ENCODE measurements around the gene ZNF101.
"Not testable (repeated sequence)": the region's sequence is repeated elsewhere in the genome, so short reads cannot be mapped to it uniquely, and the experiment has no call there.

Gene ZNF101

GRCh38 chr19:19689023-19689422 is 20.4 kb downstream of the ZNF101 start:
- H3K27ac Mint-ChIP-seq; H3K27me3 Mint-ChIP-seq; intact Hi-C loops (cut with micrococcal nuclease); H3K4me1 Mint-ChIP-seq (ENCODE audit: low read depth); H3K4me3 Mint-ChIP-seq: not testable (repeated sequence)
- Mint-ChIP-seq H3K36me3 (ENCODE audit: low read depth) (peaks cover 16% of the 10 kb centered on the region), H3K9me3 (peaks cover 64% of the 10 kb centered on the region)

- H3K27me3 Mint-ChIP-seq = no peaks in the 10 kb centered on the region
- no peak overlapping the region for H3K4me3 Mint-ChIP-seq
- H3K27ac Mint-ChIP-seq = no peak overlapping the region
- H3K4me1 Mint-ChIP-seq (ENCODE audit: low read depth) = no peaks in the 10 kb centered on the region
- intact Hi-C loops (cut with micrococcal nuclease) = no loop called here
- peaks cover 6% of the 10 kb centered on the region for H3K36me3 Mint-ChIP-seq (ENCODE audit: low read depth)
- peaks cover 64% of the 10 kb centered on the region for H3K9me3 Mint-ChIP-seq
Measured at GRCh38 chr19:19691683-19692082, 23.0 kb downstream of the ZNF101 start.

GRCh38 chr19:19696386-19696785 is 27.7 kb downstream of the ZNF101 start:
- Mint-ChIP-seq H3K4me1 (ENCODE audit: low read depth) (no peaks in the 10 kb centered on the region), H3K27ac (no peak overlapping the region), H3K36me3 (ENCODE audit: low read depth) (no peaks in the 10 kb centered on the region), H3K4me3 (no peak overlapping the region), H3K27me3 (no peaks in the 10 kb centered on the region), H3K9me3 (peaks cover 94% of the 10 kb centered on the region)
- intact Hi-C loops (cut with micrococcal nuclease) = no loop called here

DNA sequence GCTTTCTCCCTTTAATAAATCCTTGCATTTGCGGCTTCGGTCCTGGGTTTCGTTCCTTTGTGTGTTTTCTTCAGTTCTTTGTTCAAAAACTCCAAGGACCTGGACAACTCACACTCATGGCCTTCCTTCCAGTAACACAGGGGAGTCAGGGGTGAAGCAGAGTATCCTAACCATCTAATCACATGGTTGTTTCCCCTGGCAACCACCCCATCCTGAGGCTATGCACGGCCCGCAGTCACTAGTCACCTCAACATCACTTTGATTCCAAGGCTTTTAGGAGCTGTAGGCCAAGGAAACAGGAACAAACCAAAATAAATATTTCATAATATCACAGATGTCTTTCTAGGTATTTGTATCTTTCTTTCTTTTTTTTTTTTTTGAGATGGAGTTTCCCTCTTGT is 28.9 kb downstream of the ZNF101 start:
- intact Hi-C loops (cut with micrococcal nuclease) = no loop called here
- Mint-ChIP-seq H3K4me1 (ENCODE audit: low read depth) (no peaks in the 10 kb centered on the region), H3K4me3 (no peak overlapping the region), H3K27me3 (no peaks in the 10 kb centered on the region), H3K9me3 (peaks cover 99% of the 10 kb centered on the region), H3K36me3 (ENCODE audit: low read depth) (no peaks in the 10 kb centered on the region), H3K27ac (no peak overlapping the region)

- peaks cover 100% of the 10 kb centered on the region for H3K9me3 Mint-ChIP-seq
- intact Hi-C loops (cut with micrococcal nuclease); H3K4me1 Mint-ChIP-seq (ENCODE audit: low read depth); H3K27me3 Mint-ChIP-seq; H3K27ac Mint-ChIP-seq; H3K4me3 Mint-ChIP-seq: not testable (repeated sequence)
- H3K36me3 Mint-ChIP-seq (ENCODE audit: low read depth) = peaks cover 22% of the 10 kb centered on the region
Measured at GRCh38 chr19:19700493-19700892, 31.9 kb downstream of the ZNF101 start.

DNA sequence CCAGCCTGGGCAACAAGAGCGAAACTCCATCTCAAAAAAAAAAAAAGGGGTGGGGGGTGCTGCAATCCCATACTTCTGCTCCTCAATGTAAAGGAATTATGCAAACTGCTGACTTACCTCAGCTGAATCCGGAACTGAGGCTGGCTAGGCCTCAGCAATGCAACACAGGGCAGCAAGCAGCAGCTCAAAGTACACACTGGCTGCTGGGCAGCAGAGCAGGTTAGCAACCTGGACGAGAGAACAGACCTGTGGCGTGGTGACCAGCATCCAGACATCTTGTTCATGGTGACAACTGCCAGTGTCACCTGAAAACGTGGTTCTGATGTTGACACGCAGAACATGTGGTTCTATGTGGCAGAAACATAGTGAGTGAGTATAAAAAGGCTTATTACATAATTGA is 36.2 kb downstream of the ZNF101 start:
- Mint-ChIP-seq H3K36me3 (ENCODE audit: low read depth) (peaks cover 27% of the 10 kb centered on the region), H3K27ac (no peak overlapping the region), H3K4me1 (ENCODE audit: low read depth) (no peaks in the 10 kb centered on the region), H3K9me3 (peaks cover 100% of the 10 kb centered on the region), H3K27me3 (no peaks in the 10 kb centered on the region), H3K4me3 (no peak overlapping the region)
- intact Hi-C loops (cut with micrococcal nuclease) = no loop called here

DNA sequence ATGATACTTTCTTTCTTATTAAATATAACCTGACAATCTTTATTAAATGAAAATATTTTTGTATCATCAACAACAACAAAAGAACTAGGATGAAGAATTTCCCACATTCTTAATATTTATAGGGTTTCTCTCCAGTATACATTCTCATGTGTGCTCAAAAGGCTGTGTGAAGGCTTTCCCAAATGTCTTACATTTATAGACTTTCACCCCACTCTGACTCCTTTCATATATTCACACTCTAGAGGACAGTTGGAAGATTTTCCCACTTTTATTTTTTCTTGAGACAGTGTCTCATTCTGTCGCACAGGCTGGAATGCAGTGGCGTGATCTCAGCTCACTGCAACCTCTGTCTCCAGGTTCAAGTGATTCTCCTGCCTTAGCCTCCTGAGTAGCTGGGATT is 41.9 kb downstream of the ZNF101 start:
- Mint-ChIP-seq H3K4me1 (ENCODE audit: low read depth) (no peaks in the 10 kb centered on the region), H3K4me3 (no peak overlapping the region), H3K36me3 (ENCODE audit: low read depth) (peaks cover 60% of the 10 kb centered on the region), H3K27me3 (no peaks in the 10 kb centered on the region), H3K27ac (no peak overlapping the region), H3K9me3 (peaks cover 77% of the 10 kb centered on the region)
- intact Hi-C loops (cut with micrococcal nuclease) = loop anchor here (10.0 kb wide), 1 partner anchor 104 kb away; no protein-coding TSS in a partner anchor

DNA sequence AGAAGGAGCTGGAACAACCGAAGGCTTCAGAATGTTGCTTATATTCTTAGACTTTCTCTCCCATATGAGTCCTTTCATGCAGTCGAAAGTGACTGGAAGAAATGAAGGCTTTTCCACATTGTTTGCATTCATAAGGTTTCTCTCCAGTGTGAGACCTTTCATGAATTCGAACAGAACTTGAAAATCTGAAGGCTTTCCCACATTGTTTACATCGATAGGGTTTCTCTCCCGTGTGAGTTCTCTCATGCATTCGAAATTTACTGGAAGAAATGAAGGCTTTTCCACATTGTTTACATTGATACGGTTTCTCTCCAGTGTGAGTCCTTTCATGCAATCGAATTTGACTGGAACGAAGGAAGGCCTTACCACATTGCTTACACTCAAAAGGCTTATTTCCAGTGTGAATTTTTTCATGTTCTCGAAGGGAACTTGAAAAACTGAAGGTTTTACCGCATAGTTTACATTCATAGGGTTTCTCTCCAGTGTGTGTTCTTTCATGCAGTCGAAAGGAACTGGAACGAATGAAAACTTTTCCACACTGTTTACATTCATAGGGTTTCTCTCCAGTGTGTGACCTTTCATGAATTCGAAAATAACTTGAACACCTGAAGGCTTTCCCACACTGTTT is 42.8 kb downstream of the ZNF101 start:
- no peaks in the 10 kb centered on the region for H3K4me1 Mint-ChIP-seq (ENCODE audit: low read depth)
- intact Hi-C loops (cut with micrococcal nuclease) = loop anchor here (10.0 kb wide), 1 partner anchor 103 kb away; no protein-coding TSS in a partner anchor
- peaks cover 69% of the 10 kb centered on the region for H3K36me3 Mint-ChIP-seq (ENCODE audit: low read depth)
- H3K27me3 Mint-ChIP-seq = no peaks in the 10 kb centered on the region
- no peak overlapping the region for H3K4me3 Mint-ChIP-seq
- H3K9me3 Mint-ChIP-seq = peaks cover 77% of the 10 kb centered on the region
- no peak overlapping the region for H3K27ac Mint-ChIP-seq

DNA sequence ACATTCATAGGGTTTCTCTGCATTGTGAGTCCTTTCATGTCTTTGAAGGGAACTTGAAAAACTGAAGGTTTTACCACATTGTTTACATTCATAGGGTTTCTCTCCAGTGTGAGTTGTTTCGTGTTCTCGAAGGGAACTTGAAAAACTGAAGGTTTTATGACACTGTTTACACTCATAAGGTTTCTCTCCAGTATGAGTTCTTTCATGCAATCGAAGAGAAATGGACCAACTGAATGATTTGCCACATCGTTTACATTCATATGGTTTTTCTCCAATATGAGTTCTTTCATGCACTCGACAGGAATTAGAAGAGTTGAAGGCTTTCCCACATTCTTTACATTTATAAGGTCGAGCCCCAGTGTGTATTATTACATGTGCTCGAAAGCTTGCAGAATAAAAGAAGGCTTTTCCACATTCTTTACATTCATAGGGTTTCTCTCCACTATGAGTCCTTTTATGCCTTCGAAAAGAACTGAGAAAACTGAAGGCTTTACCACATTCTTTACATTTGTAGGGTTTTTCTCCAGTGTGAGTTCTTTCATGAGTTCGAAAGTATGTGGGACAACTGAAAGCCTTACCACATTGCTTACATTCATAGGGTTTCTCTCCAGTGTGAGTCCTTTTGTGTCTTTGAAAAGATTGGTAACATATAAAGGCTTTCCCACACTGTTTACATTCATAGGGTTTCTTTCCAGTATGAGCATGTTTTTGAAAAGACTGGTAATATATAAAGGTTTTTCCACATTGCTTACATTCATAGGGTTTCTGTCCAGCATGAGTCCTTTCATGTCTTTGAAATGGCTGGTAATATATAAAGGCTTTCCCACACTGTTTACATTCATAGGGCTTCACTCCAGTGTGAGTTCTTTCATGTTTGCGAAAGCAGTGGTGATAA is 43.5 kb downstream of the ZNF101 start:
- Mint-ChIP-seq H3K4me1 (ENCODE audit: low read depth) (no peaks in the 10 kb centered on the region), H3K36me3 (ENCODE audit: low read depth) (peaks cover 77% of the 10 kb centered on the region), H3K4me3 (no peak overlapping the region), H3K27me3 (no peaks in the 10 kb centered on the region), H3K27ac (no peak overlapping the region), H3K9me3 (peaks cover 77% of the 10 kb centered on the region)
- intact Hi-C loops (cut with micrococcal nuclease) = loop anchor here (10.0 kb wide), 1 partner anchor 103 kb away; no protein-coding TSS in a partner anchor

- no peak overlapping the region for H3K27ac Mint-ChIP-seq
- H3K36me3 Mint-ChIP-seq (ENCODE audit: low read depth) = peaks cover 73% of the 10 kb centered on the region
- H3K4me1 Mint-ChIP-seq (ENCODE audit: low read depth) = no peaks in the 10 kb centered on the region
- H3K9me3 Mint-ChIP-seq = peaks cover 100% of the 10 kb centered on the region
- H3K4me3 Mint-ChIP-seq = no peak overlapping the region
- H3K27me3 Mint-ChIP-seq = no peaks in the 10 kb centered on the region
- intact Hi-C loops (cut with micrococcal nuclease) = loop anchor here (10.0 kb wide), 1 partner anchor 95 kb away; no protein-coding TSS in a partner anchor
Measured at GRCh38 chr19:19719798-19720197, 51.2 kb downstream of the ZNF101 start.

DNA sequence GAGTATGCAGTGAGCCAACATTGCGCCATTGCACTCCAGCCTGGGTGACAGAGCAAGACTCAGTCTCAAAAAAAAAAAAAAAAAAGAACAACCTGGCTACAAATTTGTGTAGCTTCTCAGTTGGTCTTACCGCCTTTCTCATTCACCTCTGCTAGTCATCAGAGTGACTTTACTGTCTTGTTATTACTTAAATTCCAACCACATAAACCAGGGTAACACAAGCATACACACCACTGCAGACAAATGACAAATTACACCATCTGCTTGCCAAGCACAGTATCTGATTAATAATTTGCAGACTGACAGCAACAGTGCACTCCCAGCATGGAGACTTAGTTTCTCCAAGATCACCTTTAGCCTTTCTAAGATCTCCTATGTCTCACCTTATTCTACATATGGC is 53.3 kb downstream of the ZNF101 start:
- Mint-ChIP-seq H3K27me3 (no peaks in the 10 kb centered on the region), H3K4me1 (ENCODE audit: low read depth) (no peaks in the 10 kb centered on the region), H3K36me3 (ENCODE audit: low read depth) (peaks cover 63% of the 10 kb centered on the region), H3K27ac (no peak overlapping the region), H3K9me3 (peaks cover 100% of the 10 kb centered on the region), H3K4me3 (no peak overlapping the region)
- intact Hi-C loops (cut with micrococcal nuclease) = no loop called here

DNA sequence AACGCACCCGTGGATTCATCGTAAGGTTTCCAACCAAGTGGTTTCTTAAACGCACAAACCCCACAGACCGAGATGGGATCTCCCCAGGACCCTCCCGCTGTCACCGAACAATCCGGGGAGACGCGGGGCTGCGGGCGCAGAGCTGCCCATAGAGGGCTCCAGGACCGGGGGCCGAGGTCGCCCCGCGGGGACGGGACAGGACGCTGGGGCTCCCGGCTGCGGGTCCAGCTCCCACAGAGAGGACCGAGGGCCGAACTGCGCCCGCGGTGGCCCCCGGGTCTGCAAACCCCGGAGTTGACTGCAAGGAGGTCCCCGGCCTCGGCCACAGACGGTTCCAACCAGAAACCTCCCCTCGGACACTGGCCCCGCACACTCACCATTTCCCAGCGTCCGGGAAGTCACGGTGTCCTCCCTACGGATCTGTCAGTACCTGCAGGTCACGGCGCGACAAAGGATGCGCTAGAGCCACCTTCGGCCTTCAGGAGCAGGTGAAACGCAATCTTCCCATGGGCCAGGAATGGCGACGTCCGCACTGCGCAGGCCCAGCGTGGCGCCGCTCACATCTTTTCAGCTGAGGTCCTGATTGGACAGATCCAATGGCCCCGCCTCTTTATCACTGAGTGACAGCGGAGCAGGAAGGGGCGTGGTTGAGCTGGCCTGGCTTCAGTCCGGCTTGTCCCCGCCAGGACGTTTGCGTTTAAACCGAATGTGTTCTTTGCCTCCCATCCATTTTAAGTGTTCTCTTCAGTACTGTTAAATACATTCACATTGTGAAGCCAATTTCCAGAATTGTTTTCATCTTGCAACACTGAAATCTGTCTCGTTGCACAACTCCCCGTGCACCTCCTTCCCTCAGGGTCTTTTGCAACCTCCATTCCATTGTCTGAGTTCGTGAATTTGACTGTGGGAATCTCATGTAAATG is 64.2 kb downstream of the ZNF101 start, which contains the start of gene ZNF14:
ZNF14 (minus strand) TSS at position 534 of the 923 bp plus-strand sequence; CDS start at position 380, 154 bp downstream.
- H3K27ac Mint-ChIP-seq = peak within 1 kb of the TSS; percentile 83
- peaks cover 59% of the 10 kb centered on the region for H3K9me3 Mint-ChIP-seq
- intact Hi-C loops (cut with micrococcal nuclease) = loop anchor here (1.0 to 5.0 kb wide), 2 partner anchors 43 to 56 kb away; no protein-coding TSS in a partner anchor
- peak within 1 kb of the TSS; percentile 93 for H3K4me3 Mint-ChIP-seq
- peaks cover 56% of the 10 kb centered on the region for H3K36me3 Mint-ChIP-seq (ENCODE audit: low read depth)
- H3K4me1 Mint-ChIP-seq (ENCODE audit: low read depth) = peaks cover 15% of the 10 kb centered on the region
- H3K27me3 Mint-ChIP-seq = peaks cover 5% of the 10 kb centered on the region
